Testis (tissue), 3 donors: Measurements from ENCODE around the gene ELMOD3. TPM values are rescaled to one million over a fixed set of nuclear protein-coding genes. Genes with fewer than 3 reads are reported as not detected.

Experiments used
- DNase-seq: peaks from one replicate; pipeline ENCODE4 v3.0.0-alpha.2; 2019
- H3K27ac ChIP-seq, 2 donors: fragments of 200-600 bp; sonication (generic); one replicate each; pipeline ENCODE4 v1.5.1; 2019
- H3K27me3 ChIP-seq: fragments of 200-600 bp; sonication (generic); one replicate; pipeline ENCODE4 v1.5.1; 2019
- H3K36me3 ChIP-seq: fragments of 200-600 bp; sonication (generic); one replicate; pipeline ENCODE4 v1.5.1; 2017; ENCODE audit warnings: low read depth; ENCODE audit errors: missing control alignments
- H3K4me1 ChIP-seq: fragments of 200-600 bp; sonication (generic); one replicate; pipeline ENCODE4 v1.5.1; 2019
- H3K4me3 ChIP-seq, 2 donors: fragments of 200-600 bp; sonication (generic); one replicate each; pipeline ENCODE4 v1.5.1; 2017 to 2019
- H3K9me3 ChIP-seq: fragments of 200-600 bp; sonication (generic); one replicate; pipeline ENCODE4 v1.5.1; 2017
- POLR2A ChIP-seq: fragments of 450-650 bp; IDR thresholded peaks from one replicate; pipeline ENCODE4 v1.6.1; 2017; ENCODE audit warnings: antibody characterized with exemption, mild to moderate bottlenecking, moderate library complexity
- WGBS, 2 donors: methylation state at CpG; one replicate each; pipeline ENCODE4 v1.1.5; 2018; 5-methylcytosine and 5-hydroxymethylcytosine counted together
- intact Hi-C: fragments of 100-400 bp; cut with DNase I; formaldehyde crosslinking; loops from one replicate; pipeline ENCODE4 v1.15.1; 2023; ENCODE audit warnings: low total_unique reads
- polyA plus RNA-seq: library from polyadenylated mRNA; stranded (reverse); fragments of 350-450 nt; fragmentation: Illumina TruSeq; extraction: RNeasy Lipid Tissue Mini Kit (QIAGEN cat#74804); gene quantifications from one replicate; pipeline ENCODE4 v1.2.3, GENCODE V29; 2014; ENCODE audit warnings: low read depth, low replicate concordance; ENCODE audit not compliant: insufficient read depth
- total RNA-seq, 2 donors: library from RNA; depleted of rRNA; stranded (reverse); fragments of >200 nt; gene quantifications; one replicate each; pipeline ENCODE4 v1.2.3, GENCODE V29; 2016
- TF ChIP-seq, protein P1 (sequence below), 3 experiments: fragments of 450-650 bp in 2 of 3; fragments of 200-600 bp in 1 of 3; sonication (generic) in 1 of 3; IDR thresholded peaks; one replicate each; pipeline ENCODE4 v1.5.1; 2016 to 2019; ENCODE audit warnings: antibody characterized with exemption in 3 of 3, mild to moderate bottlenecking in 2 of 3, moderate library complexity in 1 of 3

ELMOD3 gene
- total and polyA plus RNA-seq, 3 donors from 2014 or later: 26.2 to 51.6 (median 38.4) TPM

- TF ChIP-seq, protein P1, sequence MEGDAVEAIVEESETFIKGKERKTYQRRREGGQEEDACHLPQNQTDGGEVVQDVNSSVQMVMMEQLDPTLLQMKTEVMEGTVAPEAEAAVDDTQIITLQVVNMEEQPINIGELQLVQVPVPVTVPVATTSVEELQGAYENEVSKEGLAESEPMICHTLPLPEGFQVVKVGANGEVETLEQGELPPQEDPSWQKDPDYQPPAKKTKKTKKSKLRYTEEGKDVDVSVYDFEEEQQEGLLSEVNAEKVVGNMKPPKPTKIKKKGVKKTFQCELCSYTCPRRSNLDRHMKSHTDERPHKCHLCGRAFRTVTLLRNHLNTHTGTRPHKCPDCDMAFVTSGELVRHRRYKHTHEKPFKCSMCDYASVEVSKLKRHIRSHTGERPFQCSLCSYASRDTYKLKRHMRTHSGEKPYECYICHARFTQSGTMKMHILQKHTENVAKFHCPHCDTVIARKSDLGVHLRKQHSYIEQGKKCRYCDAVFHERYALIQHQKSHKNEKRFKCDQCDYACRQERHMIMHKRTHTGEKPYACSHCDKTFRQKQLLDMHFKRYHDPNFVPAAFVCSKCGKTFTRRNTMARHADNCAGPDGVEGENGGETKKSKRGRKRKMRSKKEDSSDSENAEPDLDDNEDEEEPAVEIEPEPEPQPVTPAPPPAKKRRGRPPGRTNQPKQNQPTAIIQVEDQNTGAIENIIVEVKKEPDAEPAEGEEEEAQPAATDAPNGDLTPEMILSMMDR (IDR thresholded peaks at IDR 0.05): peak; percentile 15 to 40 (median 33)
- no peak for TF ChIP-seq POLR2A
- Histone ChIP-seq H3K9me3 (no peaks in the 10 kb centered on the region), H3K4me3 (no peak overlapping the region), H3K36me3 (no peaks in the 10 kb centered on the region), H3K27ac (no peak overlapping the region), H3K4me1 (peaks cover under 1% of the 10 kb centered on the region), H3K27me3 (no peaks in the 10 kb centered on the region)
- DNase-seq: peak; percentile 72
- intact Hi-C loops: no loop called here
- 79 to 83% methylated on average over 5 to 11 of the region's 11 CpGs for WGBS, 2 donors
Observed at GRCh38 chr2:85390941-85391669, 36.5 kb downstream of the ELMOD3 start.

DNA sequence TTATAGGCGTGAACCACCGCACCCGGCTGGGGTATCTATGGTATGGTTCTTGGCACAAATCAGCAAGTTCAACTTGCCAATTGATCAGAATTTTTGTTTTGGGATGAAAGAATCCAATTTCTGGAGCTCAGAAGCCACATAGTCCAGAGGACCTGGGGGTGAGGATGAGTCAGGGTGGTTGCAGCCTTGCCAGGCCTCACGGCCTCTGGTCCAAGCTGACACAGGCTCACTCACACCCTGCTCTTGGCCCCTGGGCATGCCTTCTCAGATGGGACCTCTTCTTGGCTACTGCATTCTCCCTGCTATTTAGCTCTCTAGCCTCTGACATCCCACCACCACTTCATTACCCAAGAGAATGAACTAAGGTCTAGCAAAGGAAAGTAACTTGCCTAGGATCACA is 39.3 kb downstream of the ELMOD3 start:
- Histone ChIP-seq H3K4me3 (no peak overlapping the region), H3K27ac (no peak overlapping the region), H3K4me1 (peaks cover 16% of the 10 kb centered on the region), H3K9me3 (no peaks in the 10 kb centered on the region), H3K36me3 (no peaks in the 10 kb centered on the region), H3K27me3 (no peaks in the 10 kb centered on the region)
- intact Hi-C loops: no loop called here
- no peak for TF ChIP-seq POLR2A
- TF ChIP-seq, protein P1 (IDR thresholded peaks at IDR 0.05): no peak
- DNase-seq: no peak
- 92 to 97% methylated on average over 4 of the region's 4 CpGs for WGBS, 2 donors

GRCh38 chr2:85394261-85394681 is 39.7 kb downstream of the ELMOD3 start:
- intact Hi-C loops: no loop called here
- H3K36me3 ChIP-seq: no peaks in the 10 kb centered on the region
- no peaks in the 10 kb centered on the region for H3K27me3 ChIP-seq
- DNase-seq: no peak
- TF ChIP-seq POLR2A: no peak
- TF ChIP-seq, protein P1 (IDR thresholded peaks at IDR 0.05): no peak
- 85 to 90% methylated on average over 4 of the region's 4 CpGs for WGBS, 2 donors
- H3K27ac ChIP-seq: no peak overlapping the region
- no peaks in the 10 kb centered on the region for H3K9me3 ChIP-seq
- H3K4me3 ChIP-seq: no peak overlapping the region
- H3K4me1 ChIP-seq: peaks cover 16% of the 10 kb centered on the region

GRCh38 chr2:85394976-85395375 is 40.4 kb downstream of the ELMOD3 start:
- TF ChIP-seq POLR2A: no peak
- TF ChIP-seq, protein P1 (IDR thresholded peaks at IDR 0.05): no peak
- WGBS, 2 donors: 63 to 81% methylated on average over 6 of the region's 6 CpGs
- Histone ChIP-seq H3K4me1 (peaks cover 16% of the 10 kb centered on the region), H3K4me3 (no peak overlapping the region), H3K27ac (no peak overlapping the region), H3K27me3 (no peaks in the 10 kb centered on the region), H3K9me3 (no peaks in the 10 kb centered on the region), H3K36me3 (no peaks in the 10 kb centered on the region)
- intact Hi-C loops: no loop called here
- no peak for DNase-seq

- no peak for DNase-seq
- no peak overlapping the region for H3K4me3 ChIP-seq
- WGBS, 2 donors: 89 to 90% methylated on average over 14 of the region's 14 CpGs
Observed at GRCh38 chr2:85395912-85396475, 41.4 kb downstream of the ELMOD3 start.

More at GRCh38 chr2:85395912-85396475, 41.4 kb downstream of the ELMOD3 start:
- peak overlapping the region in 1 of 2 donors; percentile 69 for H3K27ac ChIP-seq
- H3K36me3 ChIP-seq: no peaks in the 10 kb centered on the region
- no peaks in the 10 kb centered on the region for H3K27me3 ChIP-seq
- H3K9me3 ChIP-seq: no peaks in the 10 kb centered on the region
- intact Hi-C loops: no loop called here
- peaks cover 16% of the 10 kb centered on the region for H3K4me1 ChIP-seq
- no peak for TF ChIP-seq POLR2A
- TF ChIP-seq, protein P1 (IDR thresholded peaks at IDR 0.05): no peak
